Measurements from ENCODE around the gene EPS8L2. TPM values are rescaled to one million over a fixed set of nuclear protein-coding genes. Genes with fewer than 3 reads are reported as not detected.

Gene EPS8L2
- total RNA-seq, 1 donor from 2014 or later = 2.6 TPM

GRCh38 chr11:776561-777287, 70.7 kb downstream of the EPS8L2 start:
- peak; percentile 40 for DNase-seq (ENCODE audit: low read depth, low spot score)
- Mint-ChIP-seq H3K4me3 (peak overlapping the region; percentile 91), H3K9me3 (no peaks in the 10 kb centered on the region), H3K4me1 (peaks cover 26% of the 10 kb centered on the region), H3K27me3 (ENCODE audit: low read depth) (no peaks in the 10 kb centered on the region), H3K36me3 (ENCODE audit: low read depth) (no peaks in the 10 kb centered on the region), H3K27ac (ENCODE audit: unreplicated experiment) (peak overlapping the region; percentile 93)
- no peak for TF ChIP-seq CTCF (conservative IDR thresholded peaks at IDR 0.05)

Other genes with a start within 250 kb of the EPS8L2 start
- 69.2 and 71.1 TPM in 2 replicates for gene RNH1, start 199.0 kb upstream of the EPS8L2 start, total RNA-seq
- gene HRAS, start 170.7 kb upstream of the EPS8L2 start, total RNA-seq = 90.6 and 93.5 TPM in 2 replicates
- gene LRRC56, start 168.7 kb upstream of the EPS8L2 start, total RNA-seq = 2.1 and 2.4 TPM in 2 replicates
- 1.8 and 2.2 TPM in 2 replicates for gene LMNTD2, start 145.5 kb upstream of the EPS8L2 start, total RNA-seq
- gene RASSF7, start 145.3 kb upstream of the EPS8L2 start, total RNA-seq = 7.3 and 7.4 TPM in 2 replicates
- 52.3 TPM in 2 replicates for gene PHRF1, start 129.8 kb upstream of the EPS8L2 start, total RNA-seq
- 10.2 and 11.4 TPM in 2 replicates for gene IRF7, start 90.3 kb upstream of the EPS8L2 start, total RNA-seq
- not detected in 2 replicates for gene CDHR5, start 81.3 kb upstream of the EPS8L2 start, total RNA-seq
- gene SCT, start 79.0 kb upstream of the EPS8L2 start, total RNA-seq = not detected in 2 replicates
- gene DRD4, start 69.0 kb upstream of the EPS8L2 start, total RNA-seq = 0.30 and 0.63 TPM in 2 replicates
- gene DEAF1, start 11.0 kb upstream of the EPS8L2 start, total RNA-seq = 60.9 and 67.0 TPM in 2 replicates
- 19.9 and 26.8 TPM in 2 replicates for gene TMEM80, start 10.4 kb upstream of the EPS8L2 start, total RNA-seq
- gene TALDO1, start 41.2 kb downstream of the EPS8L2 start, total RNA-seq = 154 and 163 TPM in 2 replicates
- gene GATD1, start 71.3 kb downstream of the EPS8L2 start, total RNA-seq = 93.6 and 94.9 TPM in 2 replicates
- 1.0 and 1.2 TPM in 2 replicates for gene CEND1, start 83.9 kb downstream of the EPS8L2 start, total RNA-seq
- gene SLC25A22, start 92.0 kb downstream of the EPS8L2 start, total RNA-seq = 53.4 and 54.6 TPM in 2 replicates
- gene PIDD1, start 99.0 kb downstream of the EPS8L2 start, total RNA-seq = 30.7 and 37.9 TPM in 2 replicates
- 1,810 and 1,830 TPM in 2 replicates for gene RPLP2, start 103.7 kb downstream of the EPS8L2 start, total RNA-seq
- gene PNPLA2, start 112.7 kb downstream of the EPS8L2 start, total RNA-seq = 27.0 and 34.5 TPM in 2 replicates
- 1.6 and 2.7 TPM in 2 replicates for gene CRACR2B, start 121.7 kb downstream of the EPS8L2 start, total RNA-seq
- gene CD151, start 126.7 kb downstream of the EPS8L2 start, total RNA-seq = 101 and 108 TPM in 2 replicates
- gene POLR2L, start 136.3 kb downstream of the EPS8L2 start, total RNA-seq = 128 and 134 TPM in 2 replicates
- gene TSPAN4, start 136.6 kb downstream of the EPS8L2 start, total RNA-seq = 40.0 and 40.2 TPM in 2 replicates
- 81.8 and 82.4 TPM in 2 replicates for gene CHID1, start 204.6 kb downstream of the EPS8L2 start, total RNA-seq
- 75.5 and 78.1 TPM in 2 replicates for gene AP2A2, start 219.6 kb downstream of the EPS8L2 start, total RNA-seq